CD4-positive, alpha-beta T cell treated with Interleukin-15 for 1 hour (primary cell): ENCODE results near the gene HSPA5.
A peak's percentile ranks its signal among the peaks of the same experiment; 100 is the strongest.

Experiments
- DNase-seq: peaks from one replicate; pipeline ENCODE4 v3.0.0-alpha.2; 2020

HSPA5 gene

GRCh38 chr9:125189361-125190289, 51.5 kb downstream of the HSPA5 start, which contains the start of gene PPP6C:
TSS of gene PPP6C (minus strand) at chr9:125189803. CDS start at chr9:125189718, 85 bp downstream.
- DNase-seq: peak; percentile 97

GRCh38 chr9:125189011-125189360, 52.2 kb downstream of the HSPA5 start:
- DNase-seq: peak; percentile 24
